CD4-positive, alpha-beta T cell treated with Interleukin-10 for 1 hour (primary cell): Measurements from ENCODE around the gene ANKMY2.
"Not testable (repeated sequence)": the region's sequence is repeated elsewhere in the genome, so short reads cannot be mapped to it uniquely, and the experiment has no call there.

Source experiments
- DNase-seq: peaks from one replicate; pipeline ENCODE4 v3.0.0-alpha.2; 2020

Gene ANKMY2

GRCh38 chr7:16616542-16616941, 29.0 kb downstream of the ANKMY2 start:
- DNase-seq, result no peak

- no peak for DNase-seq
Observed at GRCh38 chr7:16616122-16616521, 29.4 kb downstream of the ANKMY2 start.

GRCh38 chr7:16615228-16615627, 30.3 kb downstream of the ANKMY2 start:
- no peak for DNase-seq

- DNase-seq, result no peak
Observed at GRCh38 chr7:16611711-16612110, 33.8 kb downstream of the ANKMY2 start.

GRCh38 chr7:16609842-16610450, 35.6 kb downstream of the ANKMY2 start:
- no peak for DNase-seq

- DNase-seq, result no peak
Observed at GRCh38 chr7:16606704-16607103, 38.9 kb downstream of the ANKMY2 start.

- DNase-seq, result peak; percentile 12
Observed at GRCh38 chr7:16604054-16604453, 41.5 kb downstream of the ANKMY2 start.

GRCh38 chr7:16603633-16604032, 41.9 kb downstream of the ANKMY2 start:
- no peak for DNase-seq

- DNase-seq, result no peak
Observed at GRCh38 chr7:16599860-16600259, 45.7 kb downstream of the ANKMY2 start.

GRCh38 chr7:16598015-16598414, 47.5 kb downstream of the ANKMY2 start:
- DNase-seq, result no peak

GRCh38 chr7:16595596-16595995, 50.0 kb downstream of the ANKMY2 start:
- DNase-seq, result not testable (repeated sequence)

- no peak for DNase-seq
Observed at GRCh38 chr7:16594676-16595075, 50.9 kb downstream of the ANKMY2 start.

GRCh38 chr7:16594061-16594460, 51.5 kb downstream of the ANKMY2 start:
- DNase-seq, result no peak

GRCh38 chr7:16592395-16592794, 53.2 kb downstream of the ANKMY2 start:
- DNase-seq, result no peak

- DNase-seq, result no peak
Observed at GRCh38 chr7:16590424-16590823, 55.1 kb downstream of the ANKMY2 start.

- no peak for DNase-seq
Observed at GRCh38 chr7:16589881-16590280, 55.7 kb downstream of the ANKMY2 start.

GRCh38 chr7:16587790-16588189, 57.8 kb downstream of the ANKMY2 start:
- no peak for DNase-seq

GRCh38 chr7:16587129-16587528, 58.4 kb downstream of the ANKMY2 start:
- no peak for DNase-seq

GRCh38 chr7:16586081-16586874, 59.3 kb downstream of the ANKMY2 start:
- DNase-seq, result no peak

- DNase-seq, result no peak
Observed at GRCh38 chr7:16585540-16585939, 60.0 kb downstream of the ANKMY2 start.

- DNase-seq, result no peak
Observed at GRCh38 chr7:16583834-16584233, 61.7 kb downstream of the ANKMY2 start.

GRCh38 chr7:16581286-16581685, 64.3 kb downstream of the ANKMY2 start:
- no peak for DNase-seq

GRCh38 chr7:16579216-16579615, 66.3 kb downstream of the ANKMY2 start:
- no peak for DNase-seq

GRCh38 chr7:16571941-16572340, 73.6 kb downstream of the ANKMY2 start:
- DNase-seq, result no peak
